PC-3 (cell line): ENCODE measurements around the gene RFTN2. TPM values are rescaled to one million over a fixed set of nuclear protein-coding genes. Genes with fewer than 3 reads are reported as not detected.
A peak's percentile ranks its signal among the peaks of the same experiment; 100 is the strongest.

ENCODE experiments used
- ATAC-seq: fragments of 200-7000 bp; cut with Tn5 transposase; 2 replicates; pipeline ENCODE4 v1.9.1; 2020; ENCODE audit warnings: mild to moderate bottlenecking, moderate library complexity
- BruUV-seq: library from RNA; stranded (reverse); fragments of 400-500 nt; replicated peaks from 2 replicates; lab custom pipeline; 2021; lab: Mats Ljungman, UMichigan
- CTCF ChIA-PET: fragments of 300-600 bp; sonication (Branson Sonifier 250); formaldehyde crosslinking; loops from one replicate; lab custom pipeline; 2022; ENCODE audit warnings: antibody characterized with exemption; lab: Charles Lee
- POLR2A ChIA-PET: fragments of 300-600 bp; sonication (Branson Sonifier 250); formaldehyde crosslinking; loops from one replicate; lab custom pipeline; 2022; ENCODE audit warnings: antibody characterized with exemption; ENCODE audit not compliant: unreplicated experiment; lab: Charles Lee
- DNase-seq: peaks from one replicate; pipeline ENCODE4 v3.0.0-alpha.2; 2015
- H2AFZ ChIP-seq: fragments of 300-600 bp; sonication (generic); 2 replicates; pipeline ENCODE4 v1.6.0; 2016; ENCODE audit warnings: antibody characterized with exemption, low read length
- H3F3A ChIP-seq: fragments of 300-600 bp; sonication (generic); one replicate; pipeline ENCODE4 v1.6.0; 2017; ENCODE audit warnings: antibody characterized with exemption, low read length, control low read depth, mild to moderate bottlenecking; ENCODE audit not compliant: unreplicated experiment
- H3K27ac ChIP-seq: fragments of 300-600 bp; sonication (generic); 2 replicates; pipeline ENCODE4 v1.5.1; 2016; ENCODE audit warnings: mild to moderate bottlenecking, low read length
- H3K27me3 ChIP-seq: fragments of 300-600 bp; sonication (generic); 2 replicates; pipeline ENCODE4 v1.6.1; 2016; ENCODE audit warnings: low read length, mixed read lengths
- H3K36me3 ChIP-seq: fragments of 300-600 bp; sonication (generic); 2 replicates; pipeline ENCODE4 v1.6.1; 2016; ENCODE audit warnings: low read depth, mixed run types, low read length, mixed read lengths
- H3K4me1 ChIP-seq: fragments of 300-600 bp; sonication (generic); 2 replicates; pipeline ENCODE4 v1.5.1; 2016; ENCODE audit warnings: low read length; ENCODE audit not compliant: insufficient read depth
- H3K4me2 ChIP-seq: fragments of 300-600 bp; sonication (generic); 2 replicates; pipeline ENCODE4 v1.6.0; 2016; ENCODE audit warnings: low read length
- H3K4me3 ChIP-seq: fragments of 300-600 bp; sonication (generic); 2 replicates; pipeline ENCODE4 v1.5.1; 2016; ENCODE audit warnings: mild to moderate bottlenecking, low read length, mixed read lengths
- H3K79me2 ChIP-seq: fragments of 300-600 bp; sonication (generic); 2 replicates; pipeline ENCODE4 v1.6.1; 2017; ENCODE audit warnings: low read length, mixed read lengths
- H3K9ac ChIP-seq: fragments of 300-600 bp; sonication (generic); 2 replicates; pipeline ENCODE4 v1.6.0; 2016; ENCODE audit warnings: mild to moderate bottlenecking, low read length
- H3K9me2 ChIP-seq: fragments of 300-600 bp; sonication (generic); replicated peaks from 2 replicates; pipeline ENCODE4 v1.6.1; 2016; ENCODE audit warnings: mixed run types, low read length, mixed read lengths
- H3K9me3 ChIP-seq: fragments of 300-600 bp; sonication (generic); 2 replicates; pipeline ENCODE4 v1.6.1; 2016; ENCODE audit warnings: low read length, mixed read lengths
- H4K20me1 ChIP-seq: fragments of 300-600 bp; sonication (generic); 2 replicates; pipeline ENCODE4 v1.6.1; 2016; ENCODE audit warnings: low read length, mixed read lengths
- CTCF ChIP-seq: fragments of 300-600 bp; sonication (generic); conservative IDR thresholded peaks from 2 replicates; pipeline ENCODE4 v1.5.1; 2017; ENCODE audit warnings: antibody characterized with exemption, low read depth, mild to moderate bottlenecking, low read length
- EZH2 ChIP-seq: fragments of 300-600 bp; sonication (generic); IDR thresholded peaks from one replicate; pipeline ENCODE4 v1.6.1; 2017; ENCODE audit warnings: antibody characterized with exemption, mild to moderate bottlenecking, low read length; ENCODE audit not compliant: unreplicated experiment
- EZH2phosphoT487 ChIP-seq: fragments of 300-600 bp; sonication (generic); IDR thresholded peaks from 2 replicates; pipeline ENCODE4 v1.6.1; 2018; ENCODE audit warnings: mild to moderate bottlenecking, antibody characterized with exemption, low read length, borderline replicate concordance
- intact Hi-C: fragments of 100-400 bp; cut with micrococcal nuclease; formaldehyde crosslinking; loops from 2 replicates; pipeline ENCODE4 v1.9.0; 2023
- total RNA-seq: library from RNA; depleted of rRNA; stranded (reverse); fragments of >200 nt; gene quantifications from 2 replicates; pipeline ENCODE4 v1.2.3, GENCODE V29; 2014

Gene RFTN2
- total RNA-seq, 1 experiment from 2014 or later = 0.07 TPM

- Histone ChIP-seq H3K9me3 (0 out of 2 replicates have a peak, but pooled peaks cover 7% of the 10 kb centered on the region), H4K20me1 (no peaks in the 10 kb centered on the region), H3K79me2 (no peaks in the 10 kb centered on the region), H3K27ac (peak overlapping the region; percentile 12; the same call in 1 of the 2 replicates), H3F3A (peaks cover 6% of the 10 kb centered on the region), H3K9ac (no peak overlapping the region), H2AFZ (no peak overlapping the region), H3K4me1 (peaks cover 22% of the 10 kb centered on the region), H3K27me3 (no peaks in the 10 kb centered on the region), H3K4me2 (peak overlapping the region; percentile 13; the same call in 1 of the 2 replicates), H3K36me3 (no peaks in the 10 kb centered on the region; the same call in 1 of the 2 replicates), H3K4me3 (no peak overlapping the region), H3K9me2 (no peaks in the 10 kb centered on the region)
- intact Hi-C loops = loop anchor here (1.0 to 5.0 kb wide), 3 partner anchors 37 to 129 kb away; partner anchors contain the start of genes MARS2 and MOB4
- TF ChIP-seq EZH2 (no peak), EZH2phosphoT487 (no peak), CTCF (no peak)
- POLR2A ChIA-PET = interaction anchor here (0.7 to 1.7 kb wide), 2 partner anchors 76 to 1849 kb away, joined by 4 to 7 read pairs; partner anchors contain the start of genes HSPD1 and HSPE1
- CTCF ChIA-PET = interaction anchor here (0.7 to 1.2 kb wide), 2 partner anchors 24 to 76 kb away, joined by 3 to 20 read pairs; partner anchors contain the start of gene HSPD1
- peak; percentile 43 for DNase-seq
- ATAC-seq = peak; percentile 51
- no TSS peak for BruUV-seq
Measured at GRCh38 chr2:197575987-197576386, 99.4 kb downstream of the RFTN2 start.

DNA sequence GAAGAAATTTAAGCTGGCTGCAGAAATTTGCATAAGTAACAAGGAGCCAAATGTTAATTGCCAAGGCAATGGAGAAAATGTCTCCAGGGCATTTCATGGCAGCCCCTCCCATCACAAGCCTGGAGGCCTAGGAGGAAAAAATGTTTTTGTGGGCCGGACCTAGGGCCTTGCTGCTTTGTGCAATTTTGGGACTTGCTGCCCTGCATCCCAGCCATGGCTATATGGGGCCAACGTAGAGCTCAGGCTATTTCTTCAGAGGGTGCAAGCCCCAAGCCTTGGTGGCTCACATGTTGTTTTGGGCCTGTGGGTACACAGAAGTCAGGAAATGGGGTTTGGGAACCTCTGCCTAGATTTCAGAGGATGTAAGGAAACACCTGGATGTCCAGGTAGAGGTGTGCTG, 101.8 kb downstream of the RFTN2 start:
- ATAC-seq (no peak), DNase-seq (no peak)
- Histone ChIP-seq H3K4me3 (no peak overlapping the region), H3F3A (peaks cover 6% of the 10 kb centered on the region), H2AFZ (no peak overlapping the region), H3K9ac (no peak overlapping the region), H3K27ac (no peak overlapping the region), H3K79me2 (no peaks in the 10 kb centered on the region), H3K4me2 (no peak overlapping the region), H3K27me3 (no peaks in the 10 kb centered on the region), H3K9me3 (0 out of 2 replicates have a peak, but pooled peaks cover 7% of the 10 kb centered on the region), H3K36me3 (no peaks in the 10 kb centered on the region; the same call in 1 of the 2 replicates), H3K9me2 (no peaks in the 10 kb centered on the region), H4K20me1 (no peaks in the 10 kb centered on the region), H3K4me1 (peaks cover 22% of the 10 kb centered on the region)
- no TSS peak for BruUV-seq
- CTCF ChIA-PET = no interaction called here
- intact Hi-C loops = no loop called here
- POLR2A ChIA-PET = no interaction called here
- TF ChIP-seq EZH2 (no peak), CTCF (no peak), EZH2phosphoT487 (no peak)
